Measurements from ENCODE around the gene FGF13.

DNA sequence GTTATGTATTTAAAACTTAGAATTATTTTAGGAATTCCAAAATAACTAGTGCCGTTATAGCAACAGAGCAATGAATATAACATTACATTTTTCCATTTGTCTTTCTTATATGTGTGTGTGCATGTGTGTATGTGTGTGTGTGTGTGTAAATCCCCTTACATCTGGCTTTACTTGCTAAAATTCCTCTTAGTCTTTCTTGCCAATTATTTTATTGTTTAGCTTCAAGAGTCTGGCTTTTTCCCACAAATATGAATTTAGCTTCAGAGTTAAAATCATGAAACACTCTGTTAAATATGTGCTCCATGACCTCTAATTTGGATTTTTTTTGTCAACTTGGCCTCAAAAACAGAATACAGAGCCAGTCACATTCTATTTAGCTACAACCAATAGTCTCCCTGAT is 18.9 kb downstream of the FGF13 start:
- TF ChIP-seq POLR2A (IDR thresholded peaks at IDR 0.05; ENCODE audit: low read length) = no peak
- TF ChIP-seq GATA1 (IDR thresholded peaks at IDR 0.05; ENCODE audit: low read depth, low read length) = no peak

All from erythroblast (primary cell).